H4 (cell line): Measurements from ENCODE around the gene TMEFF2. TPM values are rescaled to one million over a fixed set of nuclear protein-coding genes. Genes with fewer than 3 reads are reported as not detected.
A peak's percentile ranks its signal among the peaks of the same experiment; 100 is the strongest.

Experiments used
- DNase-seq: peaks from one replicate; pipeline ENCODE4 v3.0.0-alpha.2; 2015; ENCODE audit warnings: low spot score
- total RNA-seq: library from RNA; depleted of rRNA; stranded (reverse); fragments of >200 nt; shearing (Covaris generic); gene quantifications from 2 replicates; pipeline ENCODE4 v1.2.3, GENCODE V29; 2014

Gene TMEFF2
- total RNA-seq, 1 experiment from 2014 or later, result 5.0 TPM

- DNase-seq, result no peak
Observed at GRCh38 chr2:192013211-192013610, 181.5 kb downstream of the TMEFF2 start.

GRCh38 chr2:192011196-192011595 lies 183.5 kb downstream of the TMEFF2 start:
- no peak for DNase-seq

GRCh38 chr2:192010073-192010472 lies 184.7 kb downstream of the TMEFF2 start:
- peak; percentile 7 for DNase-seq

GRCh38 chr2:192007581-192008228 lies 187.0 kb downstream of the TMEFF2 start:
- no peak for DNase-seq

GRCh38 chr2:192005211-192005610 lies 189.5 kb downstream of the TMEFF2 start:
- no peak for DNase-seq

- no peak for DNase-seq
Observed at GRCh38 chr2:192004188-192004963, 190.4 kb downstream of the TMEFF2 start.

- no peak for DNase-seq
Observed at GRCh38 chr2:192002418-192002817, 192.3 kb downstream of the TMEFF2 start.

- DNase-seq, result no peak
Observed at GRCh38 chr2:192000196-192000980, 194.3 kb downstream of the TMEFF2 start.

GRCh38 chr2:191999101-191999841 lies 195.5 kb downstream of the TMEFF2 start:
- no peak for DNase-seq

- no peak for DNase-seq
Observed at GRCh38 chr2:191995285-191995684, 199.4 kb downstream of the TMEFF2 start.

GRCh38 chr2:191994749-191995148 lies 200.0 kb downstream of the TMEFF2 start:
- DNase-seq, result no peak

GRCh38 chr2:191991442-191991841 lies 203.3 kb downstream of the TMEFF2 start:
- no peak for DNase-seq

GRCh38 chr2:191985740-191986139 lies 209.0 kb downstream of the TMEFF2 start:
- DNase-seq, result no peak

- DNase-seq, result no peak
Observed at GRCh38 chr2:191983591-191983990, 211.1 kb downstream of the TMEFF2 start.

GRCh38 chr2:191983186-191983585 lies 211.5 kb downstream of the TMEFF2 start:
- no peak for DNase-seq

GRCh38 chr2:191981706-191982105 lies 213.0 kb downstream of the TMEFF2 start:
- DNase-seq, result no peak

- no peak for DNase-seq
Observed at GRCh38 chr2:191980483-191980882, 214.2 kb downstream of the TMEFF2 start.

- DNase-seq, result no peak
Observed at GRCh38 chr2:191979221-191979730, 215.5 kb downstream of the TMEFF2 start.

GRCh38 chr2:191977754-191978153 lies 217.0 kb downstream of the TMEFF2 start:
- no peak for DNase-seq

GRCh38 chr2:191976436-191976835 lies 218.3 kb downstream of the TMEFF2 start:
- DNase-seq, result peak; percentile 14

- no peak for DNase-seq
Observed at GRCh38 chr2:191974676-191975075, 220.1 kb downstream of the TMEFF2 start.

GRCh38 chr2:191970867-191971266 lies 223.9 kb downstream of the TMEFF2 start:
- DNase-seq, result no peak
